ENCODE data around the gene ZNF750.

DNA sequence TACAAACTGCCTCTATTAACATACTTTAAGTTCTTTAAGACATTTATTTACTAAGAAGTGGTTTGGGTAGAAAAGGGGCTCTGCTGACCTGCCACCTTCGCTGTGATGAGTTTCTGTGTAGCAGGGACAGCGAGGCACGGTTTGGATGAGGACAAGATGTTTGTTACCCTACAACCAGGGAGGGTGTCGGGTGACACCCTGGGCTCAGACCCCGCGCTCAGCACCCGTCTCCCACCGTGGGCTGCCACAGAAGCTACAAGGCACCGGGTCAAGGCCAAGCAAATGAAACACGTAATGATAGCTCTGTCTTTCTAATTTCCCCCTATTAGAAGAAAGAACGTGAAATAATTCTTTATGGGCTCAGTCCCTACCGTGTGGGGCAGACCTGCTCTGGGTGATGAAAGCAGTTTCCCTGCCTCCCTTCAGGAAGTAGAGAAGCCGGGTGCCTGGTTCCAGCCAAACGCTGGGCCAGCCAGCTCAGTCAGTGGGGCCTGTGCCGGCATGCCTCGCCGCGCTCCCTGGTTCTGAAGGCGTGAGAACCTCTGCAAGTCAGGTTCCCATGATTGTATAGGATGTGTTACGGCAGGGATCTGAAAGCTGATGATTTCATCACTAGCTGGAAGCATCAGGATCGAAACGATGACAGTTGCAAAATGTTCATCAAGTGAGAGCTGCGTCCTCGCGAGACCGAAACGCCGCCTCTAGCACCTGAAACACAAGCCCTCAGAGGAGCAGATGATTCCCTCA, 3.9 kb downstream of the ZNF750 start:
- TF ChIP-seq POLR2AphosphoS5 (IDR thresholded peaks at IDR 0.05; ENCODE audit: low read depth) (no peak), EZH2 (IDR thresholded peaks at IDR 0.05; ENCODE audit: low read depth, unreplicated experiment) (no peak), ZNF331 (CRISPR knock-in tag; IDR thresholded peaks at IDR 0.05; ENCODE audit: low read depth) (no peak), JUNB (IDR thresholded peaks at IDR 0.05; ENCODE audit: unreplicated experiment) (no peak), EZH2phosphoT487 (IDR thresholded peaks at IDR 0.05; ENCODE audit: unreplicated experiment) (no peak), CREB1 (CRISPR knock-in tag; IDR thresholded peaks at IDR 0.05; ENCODE audit: low read depth) (no peak)
- TF ChIP-seq, protein P1, sequence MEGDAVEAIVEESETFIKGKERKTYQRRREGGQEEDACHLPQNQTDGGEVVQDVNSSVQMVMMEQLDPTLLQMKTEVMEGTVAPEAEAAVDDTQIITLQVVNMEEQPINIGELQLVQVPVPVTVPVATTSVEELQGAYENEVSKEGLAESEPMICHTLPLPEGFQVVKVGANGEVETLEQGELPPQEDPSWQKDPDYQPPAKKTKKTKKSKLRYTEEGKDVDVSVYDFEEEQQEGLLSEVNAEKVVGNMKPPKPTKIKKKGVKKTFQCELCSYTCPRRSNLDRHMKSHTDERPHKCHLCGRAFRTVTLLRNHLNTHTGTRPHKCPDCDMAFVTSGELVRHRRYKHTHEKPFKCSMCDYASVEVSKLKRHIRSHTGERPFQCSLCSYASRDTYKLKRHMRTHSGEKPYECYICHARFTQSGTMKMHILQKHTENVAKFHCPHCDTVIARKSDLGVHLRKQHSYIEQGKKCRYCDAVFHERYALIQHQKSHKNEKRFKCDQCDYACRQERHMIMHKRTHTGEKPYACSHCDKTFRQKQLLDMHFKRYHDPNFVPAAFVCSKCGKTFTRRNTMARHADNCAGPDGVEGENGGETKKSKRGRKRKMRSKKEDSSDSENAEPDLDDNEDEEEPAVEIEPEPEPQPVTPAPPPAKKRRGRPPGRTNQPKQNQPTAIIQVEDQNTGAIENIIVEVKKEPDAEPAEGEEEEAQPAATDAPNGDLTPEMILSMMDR (conservative IDR thresholded peaks at IDR 0.05; ENCODE audit: low read depth in 2 of 2), result no peak

Data from GM23338 (cell line).